H9 (cell line): ENCODE measurements around the gene STH. TPM values are rescaled to one million over a fixed set of nuclear protein-coding genes. Genes with fewer than 3 reads are reported as not detected.

Experiments
- DNase-seq: peaks from one replicate; pipeline ENCODE4 v3.0.0-alpha.2; 2017
- H2AFZ ChIP-seq: one replicate; pipeline ENCODE4 v1.6.1; 2013; ENCODE audit warnings: mild to moderate bottlenecking, low read length, control low read depth, moderate library complexity
- H2AK5ac ChIP-seq: 2 replicates; pipeline ENCODE4 v1.6.1; 2013; ENCODE audit warnings: low read length, control low read depth, mixed read lengths; ENCODE audit not compliant: insufficient read length
- H2BK120ac ChIP-seq: one replicate; pipeline ENCODE4 v1.6.1; 2013; ENCODE audit warnings: low read depth, mild to moderate bottlenecking, low read length, control low read depth, inconsistent platforms; ENCODE audit not compliant: poor library complexity, severe bottlenecking
- H2BK12ac ChIP-seq: 2 replicates; pipeline ENCODE4 v1.6.1; 2013; ENCODE audit warnings: low read length, control low read depth, mixed read lengths, low read depth; ENCODE audit not compliant: insufficient read length
- H2BK15ac ChIP-seq: 2 replicates; pipeline ENCODE4 v1.6.1; 2013; ENCODE audit warnings: low read depth, low read length, control low read depth
- H2BK20ac ChIP-seq: one replicate; pipeline ENCODE4 v1.6.1; 2013; ENCODE audit warnings: low read depth, mild to moderate bottlenecking, low read length, control low read depth, inconsistent platforms; ENCODE audit not compliant: poor library complexity, severe bottlenecking
- H2BK5ac ChIP-seq: 2 replicates; pipeline ENCODE4 v1.6.1; 2013; ENCODE audit warnings: low read length, control low read depth, mixed read lengths; ENCODE audit not compliant: insufficient read length
- H3K14ac ChIP-seq: 2 replicates; pipeline ENCODE4 v1.6.1; 2013; ENCODE audit warnings: low read length, control low read depth; ENCODE audit not compliant: insufficient read depth
- H3K18ac ChIP-seq: 2 replicates; pipeline ENCODE4 v1.6.1; 2013; ENCODE audit warnings: low read depth, mild to moderate bottlenecking, mixed read lengths, low read length, control low read depth; ENCODE audit not compliant: insufficient read length
- H3K23ac ChIP-seq: 2 replicates; pipeline ENCODE4 v1.6.1; 2013; ENCODE audit warnings: low read length, control low read depth, mixed read lengths, low read depth; ENCODE audit not compliant: insufficient read length
- H3K23me2 ChIP-seq: 2 replicates; pipeline ENCODE4 v1.6.1; 2013; ENCODE audit warnings: low read depth, mild to moderate bottlenecking, mixed read lengths, low read length, control low read depth; ENCODE audit not compliant: insufficient read length, poor library complexity, severe bottlenecking
- H3K27ac ChIP-seq: 2 replicates; pipeline ENCODE4 v1.5.1; 2013; ENCODE audit warnings: low read length, control low read depth, mixed read lengths, low read depth; ENCODE audit not compliant: insufficient read length
- H3K27me3 ChIP-seq: 2 replicates; pipeline ENCODE4 v1.6.1; 2013; ENCODE audit warnings: low read length, control low read depth, inconsistent platforms; ENCODE audit not compliant: insufficient read depth
- H3K4ac ChIP-seq: 2 replicates; pipeline ENCODE4 v1.6.1; 2013; ENCODE audit warnings: low read depth, mild to moderate bottlenecking, control low read depth, inconsistent platforms, low read length, moderate library complexity
- H3K4me1 ChIP-seq: 2 replicates; pipeline ENCODE4 v1.6.1; 2013; ENCODE audit warnings: low read length, control low read depth, inconsistent platforms; ENCODE audit not compliant: insufficient read depth
- H3K4me2 ChIP-seq: 2 replicates; pipeline ENCODE4 v1.6.1; 2013; ENCODE audit warnings: low read length, control low read depth, mixed read lengths; ENCODE audit not compliant: insufficient read length, insufficient read depth
- H3K56ac ChIP-seq: 2 replicates; pipeline ENCODE4 v1.6.1; 2013; ENCODE audit warnings: low read depth, mild to moderate bottlenecking, mixed read lengths, low read length, control low read depth; ENCODE audit not compliant: insufficient read length
- H3K79me1 ChIP-seq: 2 replicates; pipeline ENCODE4 v1.6.1; 2013; ENCODE audit warnings: low read depth, mild to moderate bottlenecking, moderate library complexity, low read length, control low read depth, inconsistent platforms; ENCODE audit not compliant: insufficient read depth, poor library complexity, severe bottlenecking
- H3K79me2 ChIP-seq: 2 replicates; pipeline ENCODE4 v1.6.1; 2013; ENCODE audit warnings: low read length, control low read depth, inconsistent platforms; ENCODE audit not compliant: insufficient read depth
- H3K9ac ChIP-seq: 2 replicates; pipeline ENCODE4 v1.6.1; 2013; ENCODE audit warnings: low read length, control low read depth, mixed read lengths; ENCODE audit not compliant: insufficient read length; ENCODE audit errors: extremely low read depth
- H3K9me3 ChIP-seq: one replicate; pipeline ENCODE4 v1.6.1; 2013; ENCODE audit warnings: low read depth, low read length, inconsistent platforms; ENCODE audit not compliant: control insufficient read depth
- H3T11ph ChIP-seq: one replicate; pipeline ENCODE4 v1.6.1; 2013; ENCODE audit warnings: mild to moderate bottlenecking, low read length, control low read depth, inconsistent platforms
- H4K20me1 ChIP-seq: one replicate; pipeline ENCODE4 v1.6.1; 2013; ENCODE audit not compliant: control insufficient read depth, insufficient read length, insufficient read depth
- H4K5ac ChIP-seq: 2 replicates; pipeline ENCODE4 v1.6.1; 2013; ENCODE audit warnings: low read depth, mild to moderate bottlenecking, mixed read lengths, low read length, control low read depth; ENCODE audit not compliant: insufficient read length
- H4K8ac ChIP-seq: replicated peaks from 2 replicates; pipeline ENCODE4 v1.6.1; 2013; ENCODE audit warnings: low read length, control low read depth, mixed read lengths, low read depth; ENCODE audit not compliant: insufficient read length
- H4K91ac ChIP-seq: 2 replicates; pipeline ENCODE4 v1.6.1; 2013; ENCODE audit warnings: low read depth, mild to moderate bottlenecking, moderate library complexity, mixed read lengths, low read length, control low read depth; ENCODE audit not compliant: insufficient read length
- H3K27ac Mint-ChIP-seq, 3 experiments: 2 replicates in 2 of 3; 3 replicates in 1 of 3; pipeline ENCODE4 v1.8.0; 2020 to 2021; ENCODE audit warnings: mixed read lengths in 3 of 3, mild to moderate bottlenecking in 1 of 3, moderate library complexity in 1 of 3
- H3K27me3 Mint-ChIP-seq: 2 replicates; pipeline ENCODE4 v1.8.0; 2021; ENCODE audit warnings: low read depth, mild to moderate bottlenecking, moderate library complexity, mixed read lengths
- H3K36me3 Mint-ChIP-seq, 3 experiments: 2 replicates in 2 of 3; 3 replicates in 1 of 3; pipeline ENCODE4 v1.8.0; 2020 to 2021; ENCODE audit warnings: low read depth in 3 of 3, mixed read lengths in 3 of 3; ENCODE audit not compliant: insufficient read depth in 1 of 3
- H3K4me1 Mint-ChIP-seq, 2 experiments: 2 replicates each; pipeline ENCODE4 v1.8.0; 2020; ENCODE audit warnings: mixed read lengths in 2 of 2
- H3K4me3 Mint-ChIP-seq, 2 experiments: 2 replicates in 1 of 2; 3 replicates in 1 of 2; pipeline ENCODE4 v1.8.0; 2020 to 2021; ENCODE audit warnings: mild to moderate bottlenecking in 2 of 2, mixed read lengths in 2 of 2, moderate library complexity in 1 of 2
- H3K9me3 Mint-ChIP-seq, 2 experiments: 2 replicates in 1 of 2; 3 replicates in 1 of 2; pipeline ENCODE4 v1.8.0; 2020; ENCODE audit warnings: mild to moderate bottlenecking in 2 of 2, mixed read lengths in 2 of 2, moderate library complexity in 1 of 2
- WGBS: extraction: QIAGEN DNeasy Blood & Tissue Kit; methylation state at CpG from one replicate; pipeline ENCODE4 v1.1.7; 2013; ENCODE audit warnings: missing lambda C conversion rate, low lambda C conversion rate, mixed read lengths; ENCODE audit not compliant: insufficient read length; ENCODE audit errors: extremely low coverage; 5-methylcytosine and 5-hydroxymethylcytosine counted together
- total RNA-seq: library from RNA; stranded (reverse); gene quantifications from 2 replicates; pipeline ENCODE4 v1.2.1, GENCODE V29; 2021
- TF ChIP-seq, protein P1 (sequence below): fragments of 200-600 bp; sonication (generic); conservative IDR thresholded peaks from 3 replicates; pipeline ENCODE4 v1.8.0; 2021; ENCODE audit warnings: antibody characterized with exemption, mild to moderate bottlenecking

Gene STH
- total RNA-seq, 1 experiment from 2014 or later, result not detected

DNA sequence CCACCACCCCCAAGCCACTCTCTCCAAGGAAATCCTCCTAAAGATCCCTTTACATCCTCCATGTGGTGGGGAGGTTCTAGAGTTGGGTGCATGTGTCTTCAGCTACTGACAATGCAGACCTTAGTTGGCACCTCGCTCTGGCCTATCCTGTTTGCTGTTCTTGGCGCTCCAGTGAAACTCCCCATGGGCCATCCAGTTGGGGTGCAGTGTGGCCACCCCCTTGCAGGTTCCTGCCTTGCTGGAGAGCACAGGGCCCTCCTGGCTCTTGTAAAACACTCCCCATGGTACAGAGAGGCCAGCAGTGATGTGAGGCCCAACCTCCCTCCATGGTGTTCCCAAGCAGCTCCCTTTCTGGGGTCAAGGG, 22.7 kb upstream of the STH start:
- H2AK5ac ChIP-seq, result no peak overlapping the region
- no peak overlapping the region for H3K14ac ChIP-seq
- H4K20me1 ChIP-seq, result no peaks in the 10 kb centered on the region
- no peaks in the 10 kb centered on the region for H3K27me3 ChIP-seq
- no peak overlapping the region for H3T11ph ChIP-seq
- TF ChIP-seq, protein P1, sequence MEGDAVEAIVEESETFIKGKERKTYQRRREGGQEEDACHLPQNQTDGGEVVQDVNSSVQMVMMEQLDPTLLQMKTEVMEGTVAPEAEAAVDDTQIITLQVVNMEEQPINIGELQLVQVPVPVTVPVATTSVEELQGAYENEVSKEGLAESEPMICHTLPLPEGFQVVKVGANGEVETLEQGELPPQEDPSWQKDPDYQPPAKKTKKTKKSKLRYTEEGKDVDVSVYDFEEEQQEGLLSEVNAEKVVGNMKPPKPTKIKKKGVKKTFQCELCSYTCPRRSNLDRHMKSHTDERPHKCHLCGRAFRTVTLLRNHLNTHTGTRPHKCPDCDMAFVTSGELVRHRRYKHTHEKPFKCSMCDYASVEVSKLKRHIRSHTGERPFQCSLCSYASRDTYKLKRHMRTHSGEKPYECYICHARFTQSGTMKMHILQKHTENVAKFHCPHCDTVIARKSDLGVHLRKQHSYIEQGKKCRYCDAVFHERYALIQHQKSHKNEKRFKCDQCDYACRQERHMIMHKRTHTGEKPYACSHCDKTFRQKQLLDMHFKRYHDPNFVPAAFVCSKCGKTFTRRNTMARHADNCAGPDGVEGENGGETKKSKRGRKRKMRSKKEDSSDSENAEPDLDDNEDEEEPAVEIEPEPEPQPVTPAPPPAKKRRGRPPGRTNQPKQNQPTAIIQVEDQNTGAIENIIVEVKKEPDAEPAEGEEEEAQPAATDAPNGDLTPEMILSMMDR, result no peak
- H3K9ac ChIP-seq, result no peak overlapping the region
- H3K4me3 Mint-ChIP-seq, result no peak overlapping the region
- peaks cover 14% of the 10 kb centered on the region for H3K27me3 Mint-ChIP-seq
- H3K27ac Mint-ChIP-seq, result no peak overlapping the region
- no peak overlapping the region for H2BK5ac ChIP-seq
- no peak overlapping the region for H3K27ac ChIP-seq
- WGBS, result no CpG with 5 or more reads among the region's 2 CpGs
- H3K23me2 ChIP-seq, result no peaks in the 10 kb centered on the region
- no peak overlapping the region for H2BK20ac ChIP-seq
- H3K4me1 Mint-ChIP-seq, result no peaks in the 10 kb centered on the region
- no peaks in the 10 kb centered on the region for H3K36me3 Mint-ChIP-seq
- DNase-seq, result no peak
- no peak overlapping the region for H4K8ac ChIP-seq
- H3K4me1 ChIP-seq, result no peaks in the 10 kb centered on the region; the same call in 1 of the 2 replicates
- H4K91ac ChIP-seq, result no peak overlapping the region
- H3K23ac ChIP-seq, result no peak overlapping the region
- H4K5ac ChIP-seq, result no peak overlapping the region
- no peak overlapping the region for H3K4ac ChIP-seq
- no peak overlapping the region for H2BK12ac ChIP-seq
- H3K18ac ChIP-seq, result no peak overlapping the region
- no peak overlapping the region for H2BK15ac ChIP-seq
- no peaks in the 10 kb centered on the region for H3K9me3 ChIP-seq
- no peak overlapping the region for H2BK120ac ChIP-seq
- H3K56ac ChIP-seq, result no peak overlapping the region
- H3K79me2 ChIP-seq, result no peaks in the 10 kb centered on the region
- no peaks in the 10 kb centered on the region for H3K79me1 ChIP-seq
- no peak overlapping the region for H2AFZ ChIP-seq
- no peak overlapping the region for H3K4me2 ChIP-seq
- H3K9me3 Mint-ChIP-seq, result no peaks in the 10 kb centered on the region
